ENCODE results near the gene TEDDM1. TPM values are rescaled to one million over a fixed set of nuclear protein-coding genes. Genes with fewer than 3 reads are reported as not detected.
"Not testable (repeated sequence)": the region's sequence is repeated elsewhere in the genome, so short reads cannot be mapped to it uniquely, and the experiment has no call there.

Gene TEDDM1
- total RNA-seq, 1 donor from 2014 or later = not detected

GRCh38 chr1:182383037-182383661, 17.3 kb downstream of the TEDDM1 start:
- H3K36me3 Mint-ChIP-seq (ENCODE audit: unreplicated experiment) = no peaks in the 10 kb centered on the region
- H3K27me3 Mint-ChIP-seq (ENCODE audit: unreplicated experiment) = no peaks in the 10 kb centered on the region
- H3K9me3 Mint-ChIP-seq (ENCODE audit: unreplicated experiment) = no peaks in the 10 kb centered on the region
- peaks cover 9% of the 10 kb centered on the region for H3K4me1 Mint-ChIP-seq (ENCODE audit: low read depth, unreplicated experiment)
- no peak for DNase-seq
- no peak for TF ChIP-seq CTCF (IDR thresholded peaks at IDR 0.05; ENCODE audit: partially characterized antibody, unreplicated experiment)
- H3K27ac Mint-ChIP-seq (ENCODE audit: unreplicated experiment) = no peak overlapping the region
- H3K4me3 Mint-ChIP-seq (ENCODE audit: unreplicated experiment) = no peak overlapping the region

- TF ChIP-seq CTCF (IDR thresholded peaks at IDR 0.05; ENCODE audit: partially characterized antibody, unreplicated experiment) = no peak
- no peak for DNase-seq
- Mint-ChIP-seq H3K36me3 (ENCODE audit: unreplicated experiment) (no peaks in the 10 kb centered on the region), H3K27ac (ENCODE audit: unreplicated experiment) (no peak overlapping the region), H3K4me1 (ENCODE audit: low read depth, unreplicated experiment) (peaks cover 2% of the 10 kb centered on the region), H3K9me3 (ENCODE audit: unreplicated experiment) (no peaks in the 10 kb centered on the region), H3K4me3 (ENCODE audit: unreplicated experiment) (no peak overlapping the region), H3K27me3 (ENCODE audit: unreplicated experiment) (no peaks in the 10 kb centered on the region)
Measured at GRCh38 chr1:182381962-182382819, 18.3 kb downstream of the TEDDM1 start.

- H3K4me1 Mint-ChIP-seq (ENCODE audit: low read depth, unreplicated experiment) = no peaks in the 10 kb centered on the region
- H3K36me3 Mint-ChIP-seq (ENCODE audit: unreplicated experiment) = no peaks in the 10 kb centered on the region
- H3K4me3 Mint-ChIP-seq (ENCODE audit: unreplicated experiment) = no peak overlapping the region
Measured at GRCh38 chr1:182380199-182380598, 20.3 kb downstream of the TEDDM1 start.

GRCh38 chr1:182379781-182380180, 20.7 kb downstream of the TEDDM1 start:
- H3K4me1 Mint-ChIP-seq (ENCODE audit: low read depth, unreplicated experiment); H3K9me3 Mint-ChIP-seq (ENCODE audit: unreplicated experiment); H3K4me3 Mint-ChIP-seq (ENCODE audit: unreplicated experiment); DNase-seq; H3K27me3 Mint-ChIP-seq (ENCODE audit: unreplicated experiment); H3K36me3 Mint-ChIP-seq (ENCODE audit: unreplicated experiment); H3K27ac Mint-ChIP-seq (ENCODE audit: unreplicated experiment): not testable (repeated sequence)

More at GRCh38 chr1:182380199-182380598, 20.3 kb downstream of the TEDDM1 start:
- TF ChIP-seq CTCF (IDR thresholded peaks at IDR 0.05; ENCODE audit: partially characterized antibody, unreplicated experiment) = no peak
- DNase-seq = no peak
- Mint-ChIP-seq H3K27ac (ENCODE audit: unreplicated experiment) (no peak overlapping the region), H3K27me3 (ENCODE audit: unreplicated experiment) (no peaks in the 10 kb centered on the region), H3K9me3 (ENCODE audit: unreplicated experiment) (no peaks in the 10 kb centered on the region)

- Mint-ChIP-seq H3K27ac (ENCODE audit: unreplicated experiment) (no peak overlapping the region), H3K4me1 (ENCODE audit: low read depth, unreplicated experiment) (no peaks in the 10 kb centered on the region), H3K9me3 (ENCODE audit: unreplicated experiment) (no peaks in the 10 kb centered on the region), H3K27me3 (ENCODE audit: unreplicated experiment) (no peaks in the 10 kb centered on the region), H3K4me3 (ENCODE audit: unreplicated experiment) (no peak overlapping the region), H3K36me3 (ENCODE audit: unreplicated experiment) (no peaks in the 10 kb centered on the region)
- TF ChIP-seq CTCF (IDR thresholded peaks at IDR 0.05; ENCODE audit: partially characterized antibody, unreplicated experiment) = no peak
- no peak for DNase-seq
Measured at GRCh38 chr1:182376936-182377574, 23.4 kb downstream of the TEDDM1 start.
